ENCODE measurements around the gene SLC6A2.

The SLC6A2 gene

DNA sequence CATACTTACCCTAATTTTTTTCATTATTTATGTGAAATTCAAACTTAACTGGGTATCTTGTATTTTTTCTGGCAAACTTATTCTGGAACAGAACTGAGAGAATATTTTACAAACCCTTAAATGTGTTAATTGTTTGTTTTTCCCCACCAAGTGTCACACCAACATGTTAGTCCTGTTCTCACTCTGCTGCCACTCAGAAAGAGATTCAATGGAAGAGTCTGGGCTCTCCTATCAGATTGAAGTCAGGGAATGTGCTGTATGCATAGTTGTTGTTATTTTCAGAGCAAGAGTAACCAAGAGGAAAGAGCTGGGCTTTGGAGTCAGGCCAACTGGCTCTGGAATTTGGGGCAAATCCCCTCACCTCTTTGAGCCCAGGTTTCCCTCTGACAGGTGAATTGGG is 43.2 kb downstream of the SLC6A2 start:
- Histone ChIP-seq H3K36me3 (ENCODE audit: insufficient read depth, low read length) (no peaks in the 10 kb centered on the region), H3K4me2 (ENCODE audit: insufficient read depth, low read length) (no peak overlapping the region), H3K27ac (ENCODE audit: low read length) (no peak overlapping the region), H3K4me1 (ENCODE audit: insufficient read depth, low read length) (peaks cover 5% of the 10 kb centered on the region; the same call in 1 of the 2 replicates), H2AFZ (ENCODE audit: low read depth, low read length) (no peak overlapping the region), H3K9me3 (ENCODE audit: insufficient read depth, low read length, severe bottlenecking) (no peaks in the 10 kb centered on the region), H3K27me3 (ENCODE audit: insufficient read depth, low read length, poor library complexity) (peaks cover 14% of the 10 kb centered on the region), H3K4me3 (ENCODE audit: low read depth in 1 of 2, low read length in 2 of 2) (no peak overlapping the region), H3K79me2 (ENCODE audit: insufficient read depth, low read length) (no peaks in the 10 kb centered on the region), H4K20me1 (ENCODE audit: insufficient read depth, low read length) (no peaks in the 10 kb centered on the region), H3K9ac (ENCODE audit: low read depth, low read length) (no peak overlapping the region)
- no peak for DNase-seq
- no peak for ATAC-seq (ENCODE audit: insufficient read depth, low read depth)
- TF ChIP-seq, protein P1, sequence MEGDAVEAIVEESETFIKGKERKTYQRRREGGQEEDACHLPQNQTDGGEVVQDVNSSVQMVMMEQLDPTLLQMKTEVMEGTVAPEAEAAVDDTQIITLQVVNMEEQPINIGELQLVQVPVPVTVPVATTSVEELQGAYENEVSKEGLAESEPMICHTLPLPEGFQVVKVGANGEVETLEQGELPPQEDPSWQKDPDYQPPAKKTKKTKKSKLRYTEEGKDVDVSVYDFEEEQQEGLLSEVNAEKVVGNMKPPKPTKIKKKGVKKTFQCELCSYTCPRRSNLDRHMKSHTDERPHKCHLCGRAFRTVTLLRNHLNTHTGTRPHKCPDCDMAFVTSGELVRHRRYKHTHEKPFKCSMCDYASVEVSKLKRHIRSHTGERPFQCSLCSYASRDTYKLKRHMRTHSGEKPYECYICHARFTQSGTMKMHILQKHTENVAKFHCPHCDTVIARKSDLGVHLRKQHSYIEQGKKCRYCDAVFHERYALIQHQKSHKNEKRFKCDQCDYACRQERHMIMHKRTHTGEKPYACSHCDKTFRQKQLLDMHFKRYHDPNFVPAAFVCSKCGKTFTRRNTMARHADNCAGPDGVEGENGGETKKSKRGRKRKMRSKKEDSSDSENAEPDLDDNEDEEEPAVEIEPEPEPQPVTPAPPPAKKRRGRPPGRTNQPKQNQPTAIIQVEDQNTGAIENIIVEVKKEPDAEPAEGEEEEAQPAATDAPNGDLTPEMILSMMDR (IDR thresholded peaks at IDR 0.05; ENCODE audit: borderline replicate concordance, extremely low read depth, low read length, poor library complexity, severe bottlenecking): no peak
- TF ChIP-seq EZH2 (IDR thresholded peaks at IDR 0.05; ENCODE audit: borderline replicate concordance, low read depth, low read length, severe bottlenecking): no peak

DNA sequence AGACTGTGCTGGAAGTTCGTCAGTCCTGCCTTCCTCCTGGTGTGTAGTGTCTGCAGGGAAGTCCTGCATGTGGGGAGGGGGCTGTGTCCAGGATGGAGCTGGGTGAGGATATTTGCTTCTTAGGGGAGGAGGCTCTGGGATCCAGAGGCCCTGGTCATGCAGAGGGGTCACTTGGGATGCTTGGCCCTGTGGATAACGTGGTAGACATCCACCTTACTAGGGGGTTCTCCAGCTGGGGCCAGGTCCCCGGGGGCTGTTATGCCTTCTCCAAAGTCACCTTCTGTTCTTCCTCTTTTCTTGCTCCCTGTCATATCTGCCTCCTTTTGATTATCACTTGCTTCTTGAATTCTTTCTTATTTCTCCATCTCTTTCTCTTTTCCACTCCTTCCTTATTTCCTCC is 43.8 kb downstream of the SLC6A2 start:
- Histone ChIP-seq H3K27me3 (ENCODE audit: insufficient read depth, low read length, poor library complexity) (peaks cover 20% of the 10 kb centered on the region), H3K27ac (ENCODE audit: low read length) (no peak overlapping the region), H2AFZ (ENCODE audit: low read depth, low read length) (no peak overlapping the region), H4K20me1 (ENCODE audit: insufficient read depth, low read length) (no peaks in the 10 kb centered on the region), H3K9me3 (ENCODE audit: insufficient read depth, low read length, severe bottlenecking) (no peaks in the 10 kb centered on the region), H3K9ac (ENCODE audit: low read depth, low read length) (no peak overlapping the region), H3K4me2 (ENCODE audit: insufficient read depth, low read length) (no peak overlapping the region), H3K4me3 (ENCODE audit: low read depth in 1 of 2, low read length in 2 of 2) (no peak overlapping the region), H3K4me1 (ENCODE audit: insufficient read depth, low read length) (peaks cover 5% of the 10 kb centered on the region; the same call in 1 of the 2 replicates), H3K36me3 (ENCODE audit: insufficient read depth, low read length) (no peaks in the 10 kb centered on the region), H3K79me2 (ENCODE audit: insufficient read depth, low read length) (no peaks in the 10 kb centered on the region)
- no peak for TF ChIP-seq EZH2 (IDR thresholded peaks at IDR 0.05; ENCODE audit: borderline replicate concordance, low read depth, low read length, severe bottlenecking)
- TF ChIP-seq, protein P1 (IDR thresholded peaks at IDR 0.05; ENCODE audit: borderline replicate concordance, extremely low read depth, low read length, poor library complexity, severe bottlenecking): no peak
- ATAC-seq (ENCODE audit: insufficient read depth, low read depth): no peak
- DNase-seq: no peak

DNA sequence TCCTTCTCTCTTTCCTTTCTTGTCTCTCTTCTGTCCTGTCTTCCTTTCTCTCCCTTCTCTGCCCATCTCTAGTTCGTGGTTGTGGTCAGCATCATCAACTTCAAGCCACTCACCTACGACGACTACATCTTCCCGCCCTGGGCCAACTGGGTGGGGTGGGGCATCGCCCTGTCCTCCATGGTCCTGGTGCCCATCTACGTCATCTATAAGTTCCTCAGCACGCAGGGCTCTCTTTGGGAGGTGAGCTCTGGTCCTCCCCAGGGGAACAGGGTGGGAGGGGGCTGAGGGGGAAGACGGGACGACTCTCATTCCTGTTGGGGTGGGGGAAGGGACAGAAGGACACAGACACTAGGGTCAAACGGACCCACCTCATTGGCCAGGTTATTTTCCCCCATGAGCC is 44.3 kb downstream of the SLC6A2 start:
- Histone ChIP-seq H3K9me3 (ENCODE audit: insufficient read depth, low read length, severe bottlenecking) (no peaks in the 10 kb centered on the region), H3K4me1 (ENCODE audit: insufficient read depth, low read length) (peaks cover 5% of the 10 kb centered on the region; the same call in 1 of the 2 replicates), H3K79me2 (ENCODE audit: insufficient read depth, low read length) (no peaks in the 10 kb centered on the region), H3K27me3 (ENCODE audit: insufficient read depth, low read length, poor library complexity) (peaks cover 20% of the 10 kb centered on the region), H4K20me1 (ENCODE audit: insufficient read depth, low read length) (no peaks in the 10 kb centered on the region), H3K27ac (ENCODE audit: low read length) (no peak overlapping the region), H3K4me2 (ENCODE audit: insufficient read depth, low read length) (no peak overlapping the region), H3K4me3 (ENCODE audit: low read depth in 1 of 2, low read length in 2 of 2) (no peak overlapping the region), H3K36me3 (ENCODE audit: insufficient read depth, low read length) (no peaks in the 10 kb centered on the region), H3K9ac (ENCODE audit: low read depth, low read length) (no peak overlapping the region), H2AFZ (ENCODE audit: low read depth, low read length) (no peak overlapping the region)
- DNase-seq (no peak), ATAC-seq (ENCODE audit: insufficient read depth, low read depth) (no peak)
- no peak for TF ChIP-seq EZH2 (IDR thresholded peaks at IDR 0.05; ENCODE audit: borderline replicate concordance, low read depth, low read length, severe bottlenecking)
- TF ChIP-seq, protein P1 (IDR thresholded peaks at IDR 0.05; ENCODE audit: borderline replicate concordance, extremely low read depth, low read length, poor library complexity, severe bottlenecking): no peak

DNA sequence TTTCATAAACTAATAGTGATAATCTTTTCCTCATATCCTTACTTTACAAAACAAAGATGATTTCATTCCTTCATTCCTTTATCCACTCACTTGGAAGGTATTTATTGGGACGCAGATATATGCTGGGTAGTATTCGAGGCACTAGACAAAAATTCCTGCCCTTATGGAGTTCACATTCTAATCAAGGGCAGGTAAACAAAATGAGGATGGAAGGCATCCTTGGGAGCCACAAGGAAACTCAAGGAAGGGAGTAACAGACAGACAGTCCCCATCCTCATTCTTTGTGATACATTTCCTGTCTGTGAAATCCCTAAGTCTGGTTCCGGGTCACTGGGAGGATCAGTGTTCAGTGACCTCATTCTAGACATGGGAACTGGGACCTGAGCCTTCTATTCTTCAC is 45.2 kb downstream of the SLC6A2 start:
- Histone ChIP-seq H3K27ac (ENCODE audit: low read length) (no peak overlapping the region), H3K4me1 (ENCODE audit: insufficient read depth, low read length) (peaks cover 5% of the 10 kb centered on the region; the same call in 1 of the 2 replicates), H3K4me3 (ENCODE audit: low read depth in 1 of 2, low read length in 2 of 2) (no peak overlapping the region), H3K27me3 (ENCODE audit: insufficient read depth, low read length, poor library complexity) (peaks cover 20% of the 10 kb centered on the region), H3K9me3 (ENCODE audit: insufficient read depth, low read length, severe bottlenecking) (no peaks in the 10 kb centered on the region), H3K36me3 (ENCODE audit: insufficient read depth, low read length) (no peaks in the 10 kb centered on the region), H4K20me1 (ENCODE audit: insufficient read depth, low read length) (no peaks in the 10 kb centered on the region), H2AFZ (ENCODE audit: low read depth, low read length) (no peak overlapping the region), H3K4me2 (ENCODE audit: insufficient read depth, low read length) (no peak overlapping the region), H3K9ac (ENCODE audit: low read depth, low read length) (no peak overlapping the region), H3K79me2 (ENCODE audit: insufficient read depth, low read length) (no peaks in the 10 kb centered on the region)
- DNase-seq: no peak
- ATAC-seq (ENCODE audit: insufficient read depth, low read depth): no peak
- TF ChIP-seq, protein P1 (IDR thresholded peaks at IDR 0.05; ENCODE audit: borderline replicate concordance, extremely low read depth, low read length, poor library complexity, severe bottlenecking): no peak
- no peak for TF ChIP-seq EZH2 (IDR thresholded peaks at IDR 0.05; ENCODE audit: borderline replicate concordance, low read depth, low read length, severe bottlenecking)

Data from DND-41 (cell line).